ENCODE results near the gene EHF.

EHF gene

GRCh38 chr11:34706709-34707461, 86.0 kb downstream of the EHF start:
- Histone ChIP-seq H3K9me3 (replicated peaks in 1 of 2; ENCODE audit: control insufficient read depth in 2 of 2, insufficient read depth in 1 of 2, low read depth in 1 of 2, low read length in 2 of 2) (peaks cover 17 to 48% of the 10 kb centered on the region in 2 donors), H4K8ac (ENCODE audit: low read depth, low read length) (no peak overlapping the region), H3K4me3 (ENCODE audit: low read length in 2 of 2) (no peak overlapping the region), H2AFZ (ENCODE audit: low read length) (no peak overlapping the region), H3K23ac (ENCODE audit: low read depth, low read length, poor library complexity) (no peak overlapping the region), H3K36me3 (replicated peaks in 1 of 2; ENCODE audit: control insufficient read depth in 2 of 2, insufficient read depth in 2 of 2, low read length in 2 of 2) (peaks cover 5 to 25% of the 10 kb centered on the region in 2 donors), H3K4ac (ENCODE audit: low read length) (no peak overlapping the region), H3K79me1 (ENCODE audit: low read depth, low read length) (peaks cover 3% of the 10 kb centered on the region), H2BK5ac (ENCODE audit: low read length) (no peak overlapping the region), H2BK120ac (ENCODE audit: low read depth, low read length) (no peak overlapping the region), H3K14ac (ENCODE audit: low read length) (no peak overlapping the region), H3K4me2 (ENCODE audit: insufficient read depth, low read length, poor library complexity, severe bottlenecking) (no peak overlapping the region), H3K27ac (replicated peaks; ENCODE audit: low read length) (no peak overlapping the region), H2AK5ac (ENCODE audit: low read depth, low read length) (no peak overlapping the region), H4K91ac (ENCODE audit: low read depth, low read length, poor library complexity) (no peak overlapping the region), H3K18ac (ENCODE audit: low read length) (no peak overlapping the region), H2BK12ac (ENCODE audit: low read length) (no peak overlapping the region), H3K9ac (ENCODE audit: low read depth, low read length, poor library complexity) (no peak overlapping the region), H3K27me3 (ENCODE audit: control insufficient read depth in 3 of 3, insufficient read depth in 3 of 3, low read depth in 1 of 3, low read length in 3 of 3) (no peaks in the 10 kb centered on the region), H3K4me1 (ENCODE audit: control insufficient read depth in 2 of 2, insufficient read depth in 1 of 2, low read depth in 1 of 2, low read length in 2 of 2) (no peaks in the 10 kb centered on the region), H2BK15ac (ENCODE audit: low read length) (no peak overlapping the region)
- DNase-seq (ENCODE audit: low spot score): no peak
- no CpG with 5 or more reads among the region's 2 CpGs for WGBS, 2 donors (ENCODE audit: extremely low coverage in 2 of 2, insufficient read length in 2 of 2, insufficient replicate concordance in 1 of 2)

DNA sequence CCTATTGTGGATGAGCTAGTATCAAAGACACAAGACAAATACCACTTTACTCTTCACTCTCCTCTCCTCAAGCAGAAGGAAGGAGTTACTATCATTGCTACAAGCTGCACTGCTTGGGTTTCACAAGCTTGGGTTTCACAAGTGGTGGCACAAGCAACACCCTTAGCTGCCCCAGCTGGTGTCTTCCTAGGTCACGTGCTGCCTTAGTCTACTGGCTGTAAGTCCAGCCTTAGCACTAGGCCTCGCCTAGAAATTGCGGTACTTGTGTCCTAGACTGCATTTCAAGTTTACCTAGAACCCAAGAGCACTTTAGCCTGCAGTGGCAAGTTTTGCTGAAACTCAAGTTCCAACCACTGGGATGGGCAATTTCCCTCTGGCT, 86.6 kb downstream of the EHF start:
- H3K14ac ChIP-seq (ENCODE audit: low read length): no peak overlapping the region
- H2AK5ac ChIP-seq (ENCODE audit: low read depth, low read length): no peak overlapping the region
- no peaks in the 10 kb centered on the region for H3K27me3 ChIP-seq (ENCODE audit: control insufficient read depth in 3 of 3, insufficient read depth in 3 of 3, low read depth in 1 of 3, low read length in 3 of 3)
- H2AFZ ChIP-seq (ENCODE audit: low read length): no peak overlapping the region
- H2BK120ac ChIP-seq (ENCODE audit: low read depth, low read length): no peak overlapping the region
- no peak overlapping the region for H2BK5ac ChIP-seq (ENCODE audit: low read length)
- peaks cover under 1% of the 10 kb centered on the region for H3K79me1 ChIP-seq (ENCODE audit: low read depth, low read length)
- H2BK12ac ChIP-seq (ENCODE audit: low read length): no peak overlapping the region
- H3K4me3 ChIP-seq (ENCODE audit: low read length in 2 of 2): no peak overlapping the region
- no peak overlapping the region for H4K91ac ChIP-seq (ENCODE audit: low read depth, low read length, poor library complexity)
- no peak overlapping the region for H3K18ac ChIP-seq (ENCODE audit: low read length)
- peaks cover 14 to 48% of the 10 kb centered on the region in 2 donors for H3K9me3 ChIP-seq (replicated peaks in 1 of 2; ENCODE audit: control insufficient read depth in 2 of 2, insufficient read depth in 1 of 2, low read depth in 1 of 2, low read length in 2 of 2)
- H3K27ac ChIP-seq (replicated peaks; ENCODE audit: low read length): no peak overlapping the region
- no peak overlapping the region for H3K9ac ChIP-seq (ENCODE audit: low read depth, low read length, poor library complexity)
- peaks cover 4 to 19% of the 10 kb centered on the region in 2 donors for H3K36me3 ChIP-seq (replicated peaks in 1 of 2; ENCODE audit: control insufficient read depth in 2 of 2, insufficient read depth in 2 of 2, low read length in 2 of 2)
- H3K4me2 ChIP-seq (ENCODE audit: insufficient read depth, low read length, poor library complexity, severe bottlenecking): no peak overlapping the region
- DNase-seq (ENCODE audit: low spot score): no peak
- H3K4ac ChIP-seq (ENCODE audit: low read length): no peak overlapping the region
- WGBS, 2 donors (ENCODE audit: extremely low coverage in 2 of 2, insufficient read length in 2 of 2, insufficient replicate concordance in 1 of 2): no CpG with 5 or more reads among the region's 3 CpGs
- no peak overlapping the region for H2BK15ac ChIP-seq (ENCODE audit: low read length)
- H3K23ac ChIP-seq (ENCODE audit: low read depth, low read length, poor library complexity): no peak overlapping the region
- H3K4me1 ChIP-seq (ENCODE audit: control insufficient read depth in 2 of 2, insufficient read depth in 1 of 2, low read depth in 1 of 2, low read length in 2 of 2): no peaks in the 10 kb centered on the region
- H4K8ac ChIP-seq (ENCODE audit: low read depth, low read length): no peak overlapping the region
